WTC11 (cell line): Measurements from ENCODE around the gene FOXC1.

Experiments used
- CBFB ChIP-seq: sonication (generic); formaldehyde crosslinking; IDR thresholded peaks from 2 replicates; pipeline ENCODE4 v1.8.1; 2022; ENCODE audit warnings: mild to moderate bottlenecking, low read depth, missing genetic modification reagents
- ESRRA ChIP-seq: sonication (generic); formaldehyde crosslinking; IDR thresholded peaks from 2 replicates; pipeline ENCODE4 v1.8.1; 2022; ENCODE audit warnings: mild to moderate bottlenecking, missing genetic modification reagents, borderline replicate concordance
- GABPB1 ChIP-seq: sonication (generic); formaldehyde crosslinking; IDR thresholded peaks from 2 replicates; pipeline ENCODE4 v1.8.1; 2023; ENCODE audit warnings: mild to moderate bottlenecking, missing genetic modification reagents
- JUN ChIP-seq: sonication (generic); formaldehyde crosslinking; IDR thresholded peaks from 2 replicates; pipeline ENCODE4 v1.8.0; 2023; ENCODE audit warnings: mild to moderate bottlenecking, missing genetic modification reagents
- MXD4 ChIP-seq: fragments of 250-450 bp; sonication (Bioruptor Pico); IDR thresholded peaks from 2 replicates; pipeline ENCODE4 v1.8.0; 2021; ENCODE audit warnings: mild to moderate bottlenecking, moderate library complexity, borderline replicate concordance
- TEAD4 ChIP-seq: sonication (generic); formaldehyde crosslinking; IDR thresholded peaks from 2 replicates; pipeline ENCODE4 v1.8.0; 2022; ENCODE audit warnings: mild to moderate bottlenecking, missing genetic modification reagents
- TP53 ChIP-seq: sonication (generic); formaldehyde crosslinking; IDR thresholded peaks from 2 replicates; pipeline ENCODE4 v1.8.1; 2023; ENCODE audit warnings: mild to moderate bottlenecking, missing genetic modification reagents
- ZNF121 ChIP-seq: sonication (generic); formaldehyde crosslinking; IDR thresholded peaks from 2 replicates; pipeline ENCODE4 v1.8.0; 2023; ENCODE audit warnings: missing genetic modification reagents
- TF ChIP-seq, protein P1 (sequence below): fragments of 200-600 bp; IDR thresholded peaks from 2 replicates; pipeline ENCODE4 v1.8.0; 2022; ENCODE audit warnings: antibody characterized with exemption
- TF ChIP-seq, protein P2 (sequence below): sonication (generic); formaldehyde crosslinking; IDR thresholded peaks from 2 replicates; pipeline ENCODE4 v1.8.1; 2023; ENCODE audit warnings: mild to moderate bottlenecking, missing genetic modification reagents, moderate library complexity
- TF ChIP-seq, protein P3 (sequence below): sonication (generic); formaldehyde crosslinking; IDR thresholded peaks from 2 replicates; pipeline ENCODE4 v1.8.1; 2022; ENCODE audit warnings: low read depth, mild to moderate bottlenecking, moderate library complexity, missing genetic modification reagents, borderline replicate concordance
- TF ChIP-seq, protein P4 (sequence below): sonication (generic); formaldehyde crosslinking; IDR thresholded peaks from 2 replicates; pipeline ENCODE4 v1.8.0; 2022; ENCODE audit warnings: mild to moderate bottlenecking, missing genetic modification reagents
- TF ChIP-seq, protein P5 (sequence below): sonication (generic); formaldehyde crosslinking; IDR thresholded peaks from 2 replicates; pipeline ENCODE4 v1.8.0; 2022; ENCODE audit warnings: mild to moderate bottlenecking, missing genetic modification reagents

DNA sequence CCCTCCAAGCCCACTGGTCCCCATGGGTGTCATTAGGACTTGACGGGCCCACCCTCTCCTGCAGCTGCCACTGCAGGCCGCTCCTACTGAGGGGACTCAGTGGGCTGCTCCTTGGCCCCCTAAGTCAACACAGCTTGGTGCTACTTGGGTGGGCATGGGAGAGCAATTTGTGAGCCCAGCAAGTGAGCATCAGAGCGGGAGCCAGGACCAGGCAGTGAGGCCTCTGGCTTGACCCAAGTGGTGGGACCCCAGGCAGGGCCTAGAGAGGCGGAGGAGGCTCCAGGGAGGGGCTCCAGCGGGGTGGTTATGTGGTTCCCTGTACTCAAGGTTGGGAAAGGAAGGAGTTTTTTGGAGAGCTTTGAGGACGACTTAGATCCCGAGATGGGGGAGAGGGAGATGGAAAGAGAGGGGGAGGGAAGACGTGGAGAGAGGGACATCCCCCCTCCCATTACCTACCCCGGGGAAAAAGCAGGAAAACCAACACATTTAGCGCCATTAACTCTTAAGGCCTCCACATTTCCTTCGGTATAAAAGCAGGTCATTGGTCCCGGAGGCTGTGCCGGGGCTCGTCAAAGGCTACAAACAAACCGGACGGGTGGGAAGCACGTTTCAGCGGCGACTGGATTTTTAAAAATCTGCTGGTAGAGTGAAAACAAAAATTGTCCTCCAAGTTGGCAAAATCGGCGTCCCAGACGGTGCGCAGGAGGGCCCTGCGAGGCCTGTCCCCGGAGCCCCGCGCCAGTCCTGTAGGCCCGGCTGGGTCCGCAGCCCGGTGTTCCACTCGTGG lies 8.8 kb downstream of the FOXC1 start:
- TF ChIP-seq, protein P1, sequence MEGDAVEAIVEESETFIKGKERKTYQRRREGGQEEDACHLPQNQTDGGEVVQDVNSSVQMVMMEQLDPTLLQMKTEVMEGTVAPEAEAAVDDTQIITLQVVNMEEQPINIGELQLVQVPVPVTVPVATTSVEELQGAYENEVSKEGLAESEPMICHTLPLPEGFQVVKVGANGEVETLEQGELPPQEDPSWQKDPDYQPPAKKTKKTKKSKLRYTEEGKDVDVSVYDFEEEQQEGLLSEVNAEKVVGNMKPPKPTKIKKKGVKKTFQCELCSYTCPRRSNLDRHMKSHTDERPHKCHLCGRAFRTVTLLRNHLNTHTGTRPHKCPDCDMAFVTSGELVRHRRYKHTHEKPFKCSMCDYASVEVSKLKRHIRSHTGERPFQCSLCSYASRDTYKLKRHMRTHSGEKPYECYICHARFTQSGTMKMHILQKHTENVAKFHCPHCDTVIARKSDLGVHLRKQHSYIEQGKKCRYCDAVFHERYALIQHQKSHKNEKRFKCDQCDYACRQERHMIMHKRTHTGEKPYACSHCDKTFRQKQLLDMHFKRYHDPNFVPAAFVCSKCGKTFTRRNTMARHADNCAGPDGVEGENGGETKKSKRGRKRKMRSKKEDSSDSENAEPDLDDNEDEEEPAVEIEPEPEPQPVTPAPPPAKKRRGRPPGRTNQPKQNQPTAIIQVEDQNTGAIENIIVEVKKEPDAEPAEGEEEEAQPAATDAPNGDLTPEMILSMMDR, result no peak
- TF ChIP-seq GABPB1 (CRISPR knock-in tag) (no peak), ZNF121 (0 out of 2 replicates have a peak, but pooled peaks have one; percentile 42), JUN (CRISPR knock-in tag) (no peak), TEAD4 (CRISPR knock-in tag) (no peak), CBFB (CRISPR knock-in tag) (no peak), TP53 (no peak), ESRRA (CRISPR knock-in tag) (no peak), MXD4 (CRISPR knock-in tag) (no peak)
- TF ChIP-seq, protein P2, sequence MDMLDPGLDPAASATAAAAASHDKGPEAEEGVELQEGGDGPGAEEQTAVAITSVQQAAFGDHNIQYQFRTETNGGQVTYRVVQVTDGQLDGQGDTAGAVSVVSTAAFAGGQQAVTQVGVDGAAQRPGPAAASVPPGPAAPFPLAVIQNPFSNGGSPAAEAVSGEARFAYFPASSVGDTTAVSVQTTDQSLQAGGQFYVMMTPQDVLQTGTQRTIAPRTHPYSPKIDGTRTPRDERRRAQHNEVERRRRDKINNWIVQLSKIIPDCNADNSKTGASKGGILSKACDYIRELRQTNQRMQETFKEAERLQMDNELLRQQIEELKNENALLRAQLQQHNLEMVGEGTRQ (CRISPR knock-in tag), result no peak
- TF ChIP-seq, protein P3, sequence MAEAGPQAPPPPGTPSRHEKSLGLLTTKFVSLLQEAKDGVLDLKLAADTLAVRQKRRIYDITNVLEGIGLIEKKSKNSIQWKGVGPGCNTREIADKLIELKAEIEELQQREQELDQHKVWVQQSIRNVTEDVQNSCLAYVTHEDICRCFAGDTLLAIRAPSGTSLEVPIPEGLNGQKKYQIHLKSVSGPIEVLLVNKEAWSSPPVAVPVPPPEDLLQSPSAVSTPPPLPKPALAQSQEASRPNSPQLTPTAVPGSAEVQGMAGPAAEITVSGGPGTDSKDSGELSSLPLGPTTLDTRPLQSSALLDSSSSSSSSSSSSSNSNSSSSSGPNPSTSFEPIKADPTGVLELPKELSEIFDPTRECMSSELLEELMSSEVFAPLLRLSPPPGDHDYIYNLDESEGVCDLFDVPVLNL, result no peak
- TF ChIP-seq, protein P4, sequence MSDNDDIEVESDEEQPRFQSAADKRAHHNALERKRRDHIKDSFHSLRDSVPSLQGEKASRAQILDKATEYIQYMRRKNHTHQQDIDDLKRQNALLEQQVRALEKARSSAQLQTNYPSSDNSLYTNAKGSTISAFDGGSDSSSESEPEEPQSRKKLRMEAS (CRISPR knock-in tag), result no peak
- TF ChIP-seq, protein P5, sequence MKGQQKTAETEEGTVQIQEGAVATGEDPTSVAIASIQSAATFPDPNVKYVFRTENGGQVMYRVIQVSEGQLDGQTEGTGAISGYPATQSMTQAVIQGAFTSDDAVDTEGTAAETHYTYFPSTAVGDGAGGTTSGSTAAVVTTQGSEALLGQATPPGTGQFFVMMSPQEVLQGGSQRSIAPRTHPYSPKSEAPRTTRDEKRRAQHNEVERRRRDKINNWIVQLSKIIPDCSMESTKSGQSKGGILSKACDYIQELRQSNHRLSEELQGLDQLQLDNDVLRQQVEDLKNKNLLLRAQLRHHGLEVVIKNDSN, result no peak
